Trophoblast cell (in vitro differentiated cells and primary cell): ENCODE results near the gene DEDD.

Source experiments
- DNase-seq, 2 donors: peaks; one replicate each; pipeline ENCODE4 v3.0.0-alpha.2; 2016
- H2AFZ ChIP-seq: 2 replicates; pipeline ENCODE4 v1.6.1; 2013; ENCODE audit warnings: low read length, moderate library complexity, mild to moderate bottlenecking; ENCODE audit not compliant: insufficient read depth, poor library complexity
- H2AK5ac ChIP-seq: 2 replicates; pipeline ENCODE4 v1.6.1; 2013; ENCODE audit warnings: mild to moderate bottlenecking, low read length
- H2BK120ac ChIP-seq: 2 replicates; pipeline ENCODE4 v1.6.1; 2013; ENCODE audit warnings: low read length, mild to moderate bottlenecking, moderate library complexity; ENCODE audit not compliant: insufficient read depth, poor library complexity
- H2BK12ac ChIP-seq: 2 replicates; pipeline ENCODE4 v1.6.1; 2013; ENCODE audit warnings: mild to moderate bottlenecking, low read length, moderate library complexity
- H2BK5ac ChIP-seq: 2 replicates; pipeline ENCODE4 v1.6.1; 2013; ENCODE audit warnings: low read length, low read depth, moderate library complexity, mild to moderate bottlenecking; ENCODE audit not compliant: poor library complexity
- H3K14ac ChIP-seq: 2 replicates; pipeline ENCODE4 v1.6.1; 2013; ENCODE audit warnings: mild to moderate bottlenecking, low read length
- H3K18ac ChIP-seq: 2 replicates; pipeline ENCODE4 v1.6.1; 2013; ENCODE audit warnings: mild to moderate bottlenecking, low read length
- H3K23ac ChIP-seq: 2 replicates; pipeline ENCODE4 v1.6.1; 2013; ENCODE audit warnings: low read length
- H3K27ac ChIP-seq: 2 replicates; pipeline ENCODE4 v1.5.1; 2013; ENCODE audit warnings: low read depth, mild to moderate bottlenecking, inconsistent platforms, low read length, moderate library complexity
- H3K27me3 ChIP-seq: 2 replicates; pipeline ENCODE4 v1.6.1; 2013; ENCODE audit warnings: inconsistent platforms, mild to moderate bottlenecking, low read length, moderate library complexity; ENCODE audit not compliant: insufficient read depth
- H3K36me3 ChIP-seq, 2 experiments: 1 replicate in 1 of 2; 2 replicates in 1 of 2; pipeline ENCODE4 v1.6.1; 2013; ENCODE audit warnings: low read length in 2 of 2, mild to moderate bottlenecking in 2 of 2, moderate library complexity in 1 of 2; ENCODE audit not compliant: insufficient read depth in 2 of 2, control insufficient read depth in 1 of 2
- H3K4ac ChIP-seq: 2 replicates; pipeline ENCODE4 v1.6.1; 2013; ENCODE audit warnings: low read depth, mild to moderate bottlenecking, low read length, moderate library complexity
- H3K4me1 ChIP-seq, 2 experiments: 1 replicate in 1 of 2; 2 replicates in 1 of 2; pipeline ENCODE4 v1.6.1; 2013; ENCODE audit warnings: low read length in 2 of 2, mild to moderate bottlenecking in 2 of 2, moderate library complexity in 1 of 2; ENCODE audit not compliant: insufficient read depth in 2 of 2, control insufficient read depth in 1 of 2
- H3K4me2 ChIP-seq: 2 replicates; pipeline ENCODE4 v1.6.1; 2013; ENCODE audit warnings: inconsistent platforms, mild to moderate bottlenecking, low read length, moderate library complexity
- H3K4me3 ChIP-seq: 2 replicates; pipeline ENCODE4 v1.5.1; 2013; ENCODE audit warnings: mild to moderate bottlenecking, low read depth, low read length, inconsistent platforms
- H3K79me1 ChIP-seq: one replicate; pipeline ENCODE4 v1.6.1; 2013; ENCODE audit warnings: low read length
- H3K79me2 ChIP-seq: 2 replicates; pipeline ENCODE4 v1.6.1; 2013; ENCODE audit warnings: low read length, mild to moderate bottlenecking; ENCODE audit not compliant: control insufficient read depth, insufficient read depth, poor library complexity
- H3K9ac ChIP-seq: 2 replicates; pipeline ENCODE4 v1.6.1; 2013; ENCODE audit warnings: mild to moderate bottlenecking, low read length
- H3K9me3 ChIP-seq: 2 replicates; pipeline ENCODE4 v1.6.1; 2013; ENCODE audit warnings: low read depth, mild to moderate bottlenecking, control low read depth, inconsistent platforms, low read length; ENCODE audit not compliant: insufficient read depth
- H4K12ac ChIP-seq: 2 replicates; pipeline ENCODE4 v1.6.1; 2013; ENCODE audit warnings: low read depth, mild to moderate bottlenecking, low read length, moderate library complexity
- H4K8ac ChIP-seq: 2 replicates; pipeline ENCODE4 v1.6.1; 2013; ENCODE audit warnings: low read depth, mild to moderate bottlenecking, low read length, moderate library complexity
- H4K91ac ChIP-seq: one replicate; pipeline ENCODE4 v1.6.1; 2013; ENCODE audit warnings: low read depth, mild to moderate bottlenecking, low read length, moderate library complexity
- WGBS: extraction: QIAGEN DNeasy Blood & Tissue Kit; methylation state at CpG from one replicate; pipeline ENCODE4 v1.1.7; 2013; ENCODE audit warnings: missing lambda C conversion rate; ENCODE audit not compliant: insufficient read length, insufficient coverage; ENCODE audit errors: extremely low coverage; 5-methylcytosine and 5-hydroxymethylcytosine counted together

Gene DEDD

GRCh38 chr1:161162052-161162451, 29.6 kb upstream of the DEDD start:
- peaks cover 2% of the 10 kb centered on the region for H3K9me3 ChIP-seq
- H3K9ac ChIP-seq: no peak overlapping the region
- no peak overlapping the region for H3K4me3 ChIP-seq
- H3K4ac ChIP-seq: no peak overlapping the region
- no peak overlapping the region for H4K12ac ChIP-seq
- no peak overlapping the region for H3K23ac ChIP-seq
- no peak overlapping the region for H4K8ac ChIP-seq
- H2BK12ac ChIP-seq: no peak overlapping the region
- H3K27ac ChIP-seq: no peak overlapping the region
- no CpG with 5 or more reads among the region's 7 CpGs for WGBS
- H3K79me1 ChIP-seq: peaks cover 7% of the 10 kb centered on the region
- H3K4me1 ChIP-seq: peaks cover 14 to 16% of the 10 kb centered on the region in 2 experiments
- peaks cover 8% of the 10 kb centered on the region for H3K79me2 ChIP-seq
- no peak overlapping the region for H2BK120ac ChIP-seq
- H3K18ac ChIP-seq: no peak overlapping the region
- H2BK5ac ChIP-seq: no peak overlapping the region
- H3K4me2 ChIP-seq: no peak overlapping the region
- H2AFZ ChIP-seq: no peak overlapping the region
- DNase-seq: no peak
- H2AK5ac ChIP-seq: no peak overlapping the region
- no peak overlapping the region for H3K14ac ChIP-seq
- H3K36me3 ChIP-seq: peaks cover 25 to 54% of the 10 kb centered on the region in 2 experiments
- no peaks in the 10 kb centered on the region for H3K27me3 ChIP-seq
- no peak overlapping the region for H4K91ac ChIP-seq

GRCh38 chr1:161161652-161162051, 29.2 kb upstream of the DEDD start:
- no peak overlapping the region for H2BK5ac ChIP-seq
- peaks cover 2% of the 10 kb centered on the region for H3K9me3 ChIP-seq
- H3K79me2 ChIP-seq: peaks cover 8% of the 10 kb centered on the region
- no peak overlapping the region for H3K4me2 ChIP-seq
- no peaks in the 10 kb centered on the region for H3K27me3 ChIP-seq
- no peak overlapping the region for H3K23ac ChIP-seq
- H3K36me3 ChIP-seq: peaks cover 28 to 57% of the 10 kb centered on the region in 2 experiments
- no peak for DNase-seq
- no peak overlapping the region for H3K9ac ChIP-seq
- H3K4me3 ChIP-seq: no peak overlapping the region
- no peak overlapping the region for H4K8ac ChIP-seq
- H2BK12ac ChIP-seq: no peak overlapping the region
- no peak overlapping the region for H4K91ac ChIP-seq
- peaks cover 11 to 14% of the 10 kb centered on the region in 2 experiments for H3K4me1 ChIP-seq
- H4K12ac ChIP-seq: no peak overlapping the region
- H3K79me1 ChIP-seq: peaks cover 7% of the 10 kb centered on the region
- H3K4ac ChIP-seq: no peak overlapping the region
- H3K27ac ChIP-seq: no peak overlapping the region
- H3K14ac ChIP-seq: no peak overlapping the region
- H2AFZ ChIP-seq: no peak overlapping the region
- no peak overlapping the region for H2BK120ac ChIP-seq
- no peak overlapping the region for H2AK5ac ChIP-seq
- H3K18ac ChIP-seq: no peak overlapping the region
- WGBS: no CpG with 5 or more reads among the region's 5 CpGs

GRCh38 chr1:161160671-161161145, 28.2 kb upstream of the DEDD start:
- Histone ChIP-seq H3K9ac (peak overlapping the region; percentile 0), H3K27ac (no peak overlapping the region), H3K4me2 (no peak overlapping the region), H3K79me2 (peaks cover 8% of the 10 kb centered on the region), H3K4me1 (peaks cover 11 to 14% of the 10 kb centered on the region in 2 experiments), H3K23ac (no peak overlapping the region), H3K14ac (no peak overlapping the region), H3K4ac (no peak overlapping the region), H4K12ac (peak overlapping the region; percentile 46), H4K91ac (no peak overlapping the region), H2BK5ac (no peak overlapping the region), H3K79me1 (peaks cover 7% of the 10 kb centered on the region), H2BK120ac (no peak overlapping the region), H2AK5ac (no peak overlapping the region), H3K18ac (no peak overlapping the region), H4K8ac (no peak overlapping the region), H3K9me3 (peaks cover 2% of the 10 kb centered on the region), H3K36me3 (peaks cover 28 to 57% of the 10 kb centered on the region in 2 experiments), H3K4me3 (no peak overlapping the region), H2AFZ (no peak overlapping the region), H2BK12ac (no peak overlapping the region), H3K27me3 (no peaks in the 10 kb centered on the region)
- no CpG with 5 or more reads among the region's 22 CpGs for WGBS
- DNase-seq: no peak

- H3K4ac ChIP-seq: peak overlapping the region; percentile 87
- H3K18ac ChIP-seq: peak overlapping the region; percentile 95
- DNase-seq: no peak
- peaks cover 7% of the 10 kb centered on the region for H3K79me1 ChIP-seq
- peaks cover 2% of the 10 kb centered on the region for H3K9me3 ChIP-seq
- peak overlapping the region; percentile 61 for H2BK5ac ChIP-seq
- H3K4me3 ChIP-seq: peak overlapping the region; percentile 84
- peak overlapping the region; percentile 54 for H3K27ac ChIP-seq
- H3K14ac ChIP-seq: peak overlapping the region; percentile 72
- H3K79me2 ChIP-seq: peaks cover 8% of the 10 kb centered on the region
- no peak overlapping the region for H3K23ac ChIP-seq
- H3K27me3 ChIP-seq: no peaks in the 10 kb centered on the region
- H2AK5ac ChIP-seq: peak overlapping the region; percentile 83
- H3K36me3 ChIP-seq: peaks cover 26 to 53% of the 10 kb centered on the region in 2 experiments
- peak overlapping the region; percentile 99 for H4K8ac ChIP-seq
- H4K91ac ChIP-seq: peak overlapping the region; percentile 90
- H4K12ac ChIP-seq: peak overlapping the region; percentile 73
- H3K9ac ChIP-seq: peak overlapping the region; percentile 70
- peaks cover 9 to 11% of the 10 kb centered on the region in 2 experiments for H3K4me1 ChIP-seq
- peak overlapping the region; percentile 52 for H2BK120ac ChIP-seq
- H3K4me2 ChIP-seq: peak overlapping the region; percentile 63
- WGBS: no CpG with 5 or more reads among the region's 11 CpGs
- H2BK12ac ChIP-seq: no peak overlapping the region
- H2AFZ ChIP-seq: peak overlapping the region; percentile 82
These were observed 27.4 kb upstream of the DEDD start for GRCh38 chr1:161159913-161160243.
